HG03520 (cell line): ENCODE measurements around the gene EGR2.

Experiments
- ATAC-seq: cut with Tn5 transposase; IDR thresholded peaks from one replicate; pipeline ENCODE4 v1.9.1; 2021; ENCODE audit warnings: mild to moderate bottlenecking, moderate library complexity; ENCODE audit not compliant: unreplicated experiment

The EGR2 gene

DNA sequence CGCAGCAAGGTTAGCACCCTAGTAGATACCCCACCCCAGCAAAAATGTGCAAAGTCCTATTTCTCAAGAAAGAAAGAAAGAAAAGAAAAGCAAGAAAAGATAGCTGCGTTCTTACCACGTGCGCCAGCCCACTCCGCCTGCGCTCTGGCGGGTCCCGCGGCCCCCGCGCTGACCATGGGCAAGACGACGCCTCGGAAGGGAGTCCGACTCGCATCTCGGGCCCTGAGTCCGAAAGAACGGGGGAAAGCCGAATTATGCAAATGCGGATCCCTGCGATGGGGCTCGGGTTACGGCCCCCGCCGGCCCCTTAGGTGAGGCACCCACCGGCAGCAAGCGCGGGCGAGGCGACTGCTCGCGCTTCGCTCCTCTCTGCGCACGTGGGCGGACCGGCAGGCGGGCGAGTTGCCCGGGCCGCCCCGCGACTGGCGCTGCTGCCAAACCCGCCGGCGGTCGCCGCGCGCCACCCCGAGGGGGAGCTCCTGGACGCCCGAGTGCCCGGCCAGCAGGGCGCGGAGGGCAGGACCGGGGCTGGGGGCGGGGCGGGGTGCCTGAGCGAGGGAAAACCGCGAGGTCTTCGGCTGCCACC is 2.4 kb upstream of the EGR2 start:
- no peak for ATAC-seq

DNA sequence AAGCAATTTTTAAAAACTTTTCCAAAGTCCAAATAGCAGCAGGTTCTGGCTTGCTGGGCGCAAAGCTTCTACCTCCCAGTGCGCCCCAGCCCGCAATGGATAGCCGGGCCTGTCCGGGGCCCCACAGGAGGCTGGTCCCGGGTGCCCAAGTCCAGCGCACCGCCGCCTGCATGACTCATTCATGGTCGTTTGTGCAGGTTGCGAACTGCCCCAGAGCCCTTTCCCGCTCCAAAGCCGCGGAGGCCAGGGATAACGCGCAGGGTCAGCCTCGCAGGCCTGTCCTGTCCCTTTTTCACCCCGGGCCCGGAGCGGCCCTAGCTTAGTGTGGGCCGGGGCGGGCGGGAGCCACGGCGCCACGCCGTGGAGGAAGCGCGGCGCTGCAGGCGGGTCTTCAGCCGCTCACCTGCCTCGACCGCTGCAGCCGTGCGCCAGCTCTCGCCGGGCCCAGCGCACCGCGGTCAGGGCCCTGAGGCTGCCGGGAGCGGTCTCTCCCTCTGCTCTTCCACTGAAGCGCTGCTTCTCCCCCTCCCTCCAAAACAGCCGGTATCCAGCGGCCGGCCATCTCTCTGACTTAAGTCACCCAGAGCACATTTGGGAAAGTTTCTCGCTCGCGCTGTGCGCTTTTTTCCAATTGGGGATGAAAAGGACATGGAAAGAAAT is 1.7 kb upstream of the EGR2 start:
- ATAC-seq: peak; percentile 33

DNA sequence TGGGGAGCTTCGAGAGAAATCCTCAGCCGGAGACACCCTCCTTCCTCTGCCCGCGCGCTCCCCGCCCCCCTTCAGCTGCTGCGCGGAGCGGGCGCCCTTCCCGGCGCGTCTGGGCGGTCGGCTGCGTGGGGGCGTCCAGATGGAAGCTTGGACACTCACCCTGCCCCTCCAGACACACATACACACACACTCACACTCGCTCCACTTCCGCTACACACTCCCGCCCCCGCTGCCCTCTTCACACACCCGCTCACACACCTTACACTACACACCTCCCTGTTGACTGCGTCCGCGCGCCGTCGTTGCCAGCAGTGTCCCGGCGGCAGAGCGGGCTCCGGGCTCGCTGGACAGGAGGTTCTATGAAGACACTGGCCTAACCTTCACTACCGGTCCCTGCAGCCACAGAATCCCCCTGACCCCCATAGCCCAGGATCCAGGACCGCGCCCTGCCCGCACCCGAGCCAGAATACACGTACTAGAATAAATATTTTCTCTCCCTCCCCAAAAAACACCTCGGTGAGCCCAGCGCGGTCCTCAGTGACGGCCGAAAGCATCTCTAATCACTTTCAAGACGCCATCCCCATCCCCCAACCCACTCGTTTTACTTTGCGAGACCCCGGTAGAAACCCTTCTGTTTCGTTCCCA is 1.1 kb upstream of the EGR2 start:
- peak; percentile 8 for ATAC-seq

DNA sequence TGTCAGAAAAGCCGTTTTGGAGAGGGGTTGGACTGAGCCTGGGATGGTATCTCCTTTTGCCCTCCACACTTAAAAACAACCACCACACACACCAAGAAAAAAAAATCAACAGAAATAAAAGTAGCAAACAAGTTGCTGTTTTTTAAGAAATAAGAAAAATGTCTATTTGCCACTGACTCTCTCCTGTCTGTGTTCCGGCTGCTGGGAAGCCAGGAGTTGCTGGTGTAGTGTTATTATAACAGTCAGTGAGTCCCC is 163 bp downstream of the EGR2 start:
- ATAC-seq: no peak

DNA sequence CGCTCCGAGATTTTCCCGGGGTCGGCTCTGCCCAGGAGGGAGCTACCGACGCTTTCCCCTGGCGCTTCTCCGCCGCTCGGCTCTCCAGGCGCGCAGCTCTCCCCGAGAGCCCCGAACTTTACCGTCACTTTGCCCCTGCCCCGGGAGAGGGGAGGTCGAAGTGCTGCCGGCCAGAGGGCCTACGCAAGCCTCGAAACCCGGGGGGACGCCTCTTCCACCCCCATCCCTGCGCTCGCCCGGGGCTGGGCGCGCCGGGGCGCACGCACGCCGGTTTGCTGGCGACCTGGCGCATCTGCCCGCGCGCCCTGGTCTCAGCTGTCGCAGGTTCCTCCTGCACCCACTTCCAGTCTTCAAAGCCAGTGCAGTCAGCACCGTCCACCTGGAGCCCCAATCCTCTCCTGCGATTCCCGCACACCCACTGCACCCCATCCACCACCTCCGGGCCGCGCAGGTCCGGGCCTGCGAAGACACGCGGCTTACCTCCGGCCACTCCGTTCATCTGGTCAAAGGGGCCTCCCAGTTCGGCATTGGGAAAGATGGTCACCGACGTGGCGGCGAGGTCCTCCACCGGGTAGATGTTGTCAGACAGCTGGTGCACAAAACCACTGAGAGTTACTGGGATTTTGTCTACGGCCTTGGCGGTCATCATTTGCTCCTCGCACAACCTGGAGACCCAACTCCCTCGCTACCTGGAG is 638 bp downstream of the EGR2 start:
- no peak for ATAC-seq

DNA sequence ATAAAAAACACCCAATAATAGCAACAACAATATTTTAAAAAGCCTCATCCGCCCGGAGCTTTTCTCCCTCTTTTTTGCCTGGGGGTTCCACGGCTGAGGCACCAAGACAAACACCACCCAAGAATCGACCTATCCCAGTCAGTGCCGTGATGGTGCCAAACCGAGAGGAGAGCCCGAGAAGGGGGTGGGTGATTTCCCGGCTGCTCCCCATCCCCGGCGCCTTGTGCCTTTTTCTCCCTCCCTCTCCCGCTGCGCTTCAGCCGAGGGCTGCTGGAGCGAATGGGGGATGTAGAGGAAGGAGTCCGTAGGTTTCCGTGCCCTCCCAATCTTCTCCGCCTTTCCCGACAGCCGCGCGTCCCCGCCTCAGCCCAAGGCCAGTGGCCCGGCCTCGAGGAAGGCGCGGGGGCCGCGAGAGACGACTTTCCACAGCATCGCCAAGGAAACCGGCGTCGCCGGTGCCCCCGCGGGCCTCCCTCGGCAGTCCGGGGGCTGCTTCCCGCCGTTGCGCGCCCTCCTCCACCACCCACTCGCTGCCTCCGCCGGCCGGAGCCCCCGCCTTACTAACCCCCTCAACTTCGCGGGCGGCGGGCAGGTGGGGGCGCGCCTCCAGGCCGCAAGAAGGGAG is 1.3 kb downstream of the EGR2 start:
- no peak for ATAC-seq

DNA sequence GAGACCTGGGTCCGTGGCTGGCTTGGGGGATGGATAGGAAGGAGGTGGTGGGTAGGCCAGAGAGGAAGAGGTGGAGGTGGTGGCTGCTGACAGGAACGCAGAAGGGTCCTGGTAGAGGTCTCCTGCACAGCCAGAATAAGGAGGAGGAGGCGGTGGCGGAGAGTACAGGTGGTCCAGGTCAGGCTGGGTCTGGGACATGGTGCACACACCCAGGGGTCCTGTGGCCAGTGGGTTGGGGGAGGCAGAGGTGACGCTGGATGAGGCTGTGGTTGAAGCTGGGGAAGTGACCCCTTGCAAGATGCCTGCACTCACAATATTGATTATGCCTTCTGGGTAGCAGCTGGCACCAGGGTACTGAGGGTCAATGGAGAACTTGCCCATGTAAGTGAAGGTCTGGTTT is 2.2 kb downstream of the EGR2 start:
- no peak for ATAC-seq

DNA sequence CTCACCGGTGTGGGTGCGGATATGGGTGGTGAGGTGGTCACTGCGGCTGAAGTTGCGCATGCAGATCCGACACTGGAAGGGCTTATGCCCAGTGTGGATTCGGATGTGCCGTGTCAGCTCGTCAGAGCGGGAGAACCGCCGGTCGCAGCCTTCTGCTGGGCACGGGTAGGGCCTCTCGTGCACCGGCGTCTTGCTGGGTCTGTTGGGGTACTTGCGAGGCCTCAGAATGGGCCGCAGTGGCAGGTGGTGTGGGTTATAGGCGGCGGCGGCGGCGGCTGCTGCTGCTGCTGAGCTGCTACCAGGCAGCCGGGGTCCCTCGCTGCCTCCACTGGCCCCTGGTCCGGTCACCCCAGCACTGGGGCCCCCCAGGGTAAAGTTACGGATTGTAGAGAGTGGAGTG is 2.7 kb downstream of the EGR2 start:
- ATAC-seq: no peak

DNA sequence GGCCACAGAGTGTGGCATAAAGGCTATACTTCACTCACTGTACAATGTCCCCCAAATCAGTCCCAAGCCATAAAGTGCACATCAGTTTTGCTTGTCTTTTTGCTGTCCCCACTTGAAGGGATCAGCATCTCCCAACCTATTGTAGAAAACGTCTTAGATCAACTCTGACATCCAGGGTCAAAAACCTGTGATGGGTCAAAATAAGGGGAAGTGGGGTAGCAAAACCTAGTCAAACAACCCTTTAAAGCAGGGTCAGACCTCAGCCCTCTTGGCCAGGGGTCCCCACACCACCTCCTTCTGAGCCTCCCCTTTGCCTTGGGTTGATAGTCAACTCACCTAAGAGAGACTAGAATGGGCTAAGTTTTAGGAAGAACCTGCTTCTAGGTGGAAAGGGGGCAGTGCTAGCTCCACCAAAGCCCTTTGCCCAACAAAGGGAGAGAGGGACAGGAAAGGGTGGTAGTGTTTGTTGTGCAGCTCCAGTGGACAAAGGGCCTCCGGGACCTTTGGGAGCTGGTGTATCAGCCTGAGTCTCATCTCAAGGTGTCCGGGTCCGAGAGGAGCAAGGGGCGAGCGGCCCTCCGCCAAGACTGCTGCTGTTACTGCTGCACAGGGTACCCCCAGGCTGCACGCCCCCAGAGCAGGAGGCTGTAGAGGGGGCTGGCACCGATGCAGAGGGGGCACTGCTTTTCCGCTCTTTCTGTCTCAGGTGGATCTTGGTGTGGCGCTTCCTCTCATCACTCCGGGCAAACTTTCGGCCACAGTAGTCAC is 3.3 kb downstream of the EGR2 start:
- ATAC-seq: no peak

DNA sequence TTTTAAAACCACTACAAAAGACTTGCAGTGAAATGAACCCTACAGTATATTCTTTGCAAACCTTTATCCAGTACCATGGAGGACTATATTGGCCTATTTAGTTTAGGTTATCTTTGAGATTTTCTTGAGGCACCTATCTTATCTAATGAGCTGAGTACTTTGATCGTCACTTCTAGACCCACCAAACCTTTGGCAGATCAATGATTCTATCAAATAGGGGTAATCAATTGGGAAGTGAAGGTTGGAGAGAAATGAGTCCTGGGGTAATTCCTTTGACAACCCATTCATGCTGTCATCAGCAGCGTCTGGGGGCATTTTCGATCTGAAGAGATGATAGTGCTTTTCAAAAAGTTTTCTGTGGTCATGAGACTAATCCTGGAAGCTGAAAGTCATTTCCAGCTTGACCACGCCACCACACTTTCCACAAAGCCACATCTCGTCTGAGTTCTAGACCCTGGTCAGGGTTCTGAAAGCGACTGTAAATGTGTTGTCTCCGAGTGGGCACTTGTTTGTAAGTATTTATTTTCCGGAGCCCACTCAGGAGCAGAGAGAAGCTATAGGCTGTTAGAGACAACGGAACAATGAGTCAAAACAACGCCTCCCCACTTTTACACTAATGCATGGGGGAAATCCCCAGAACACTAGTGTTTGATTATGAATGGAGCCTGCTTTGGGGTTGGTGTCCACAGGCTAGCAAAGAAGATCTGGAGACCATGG is 4.8 kb downstream of the EGR2 start:
- peak; percentile 36 for ATAC-seq

DNA sequence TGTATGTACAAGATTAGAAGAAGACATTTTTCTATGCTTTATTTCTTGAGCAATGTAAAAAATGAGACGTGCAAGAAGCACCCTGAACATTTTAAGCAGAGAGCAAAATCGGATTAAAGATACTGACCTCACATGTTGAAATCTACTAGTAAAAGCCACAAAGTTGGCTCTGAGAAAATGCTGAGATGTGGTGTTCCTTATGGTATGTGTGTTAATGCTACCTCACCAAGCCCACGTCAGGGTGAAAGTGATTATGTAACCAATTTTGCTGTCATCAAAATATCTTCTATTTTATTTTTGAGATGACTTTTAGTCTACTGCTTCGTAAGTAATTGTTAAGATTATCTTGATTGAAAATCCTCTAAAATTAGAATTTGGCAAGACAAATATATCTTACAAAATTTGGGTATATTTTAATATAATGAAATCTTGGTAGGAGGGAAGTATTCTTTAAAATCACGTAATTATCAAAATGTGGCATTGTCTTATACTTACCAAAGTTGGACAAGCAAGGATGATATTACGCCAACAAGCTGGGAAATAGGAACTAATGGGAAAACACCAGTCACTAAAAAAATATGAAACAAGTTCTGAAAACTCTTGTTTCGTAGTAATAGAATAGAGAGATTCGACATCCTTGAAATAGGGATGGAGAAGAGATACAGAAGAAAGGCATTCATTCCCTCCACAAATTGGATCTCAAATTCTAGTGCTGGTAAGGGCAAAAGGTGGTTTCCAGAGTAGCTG is 5.8 kb downstream of the EGR2 start:
- ATAC-seq: no peak

DNA sequence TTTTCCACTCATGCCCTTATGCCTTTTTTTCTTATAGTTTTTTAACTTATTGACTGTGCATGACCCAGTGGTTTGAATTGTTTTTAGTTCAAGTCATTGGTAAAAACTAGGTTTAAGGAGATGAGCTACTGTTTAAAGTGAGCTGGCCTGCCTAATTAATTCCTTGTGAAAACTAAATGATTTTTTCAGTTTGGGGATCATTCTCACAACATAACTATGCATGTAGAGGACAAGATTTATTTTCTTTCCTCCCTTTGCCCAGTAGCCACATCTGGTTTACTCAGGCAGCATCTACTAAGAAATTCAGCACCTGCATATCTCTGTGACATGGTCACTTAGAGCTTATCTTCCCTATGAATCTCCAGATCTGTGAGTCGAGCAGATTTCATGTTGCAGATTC is 9.9 kb downstream of the EGR2 start:
- no peak for ATAC-seq

DNA sequence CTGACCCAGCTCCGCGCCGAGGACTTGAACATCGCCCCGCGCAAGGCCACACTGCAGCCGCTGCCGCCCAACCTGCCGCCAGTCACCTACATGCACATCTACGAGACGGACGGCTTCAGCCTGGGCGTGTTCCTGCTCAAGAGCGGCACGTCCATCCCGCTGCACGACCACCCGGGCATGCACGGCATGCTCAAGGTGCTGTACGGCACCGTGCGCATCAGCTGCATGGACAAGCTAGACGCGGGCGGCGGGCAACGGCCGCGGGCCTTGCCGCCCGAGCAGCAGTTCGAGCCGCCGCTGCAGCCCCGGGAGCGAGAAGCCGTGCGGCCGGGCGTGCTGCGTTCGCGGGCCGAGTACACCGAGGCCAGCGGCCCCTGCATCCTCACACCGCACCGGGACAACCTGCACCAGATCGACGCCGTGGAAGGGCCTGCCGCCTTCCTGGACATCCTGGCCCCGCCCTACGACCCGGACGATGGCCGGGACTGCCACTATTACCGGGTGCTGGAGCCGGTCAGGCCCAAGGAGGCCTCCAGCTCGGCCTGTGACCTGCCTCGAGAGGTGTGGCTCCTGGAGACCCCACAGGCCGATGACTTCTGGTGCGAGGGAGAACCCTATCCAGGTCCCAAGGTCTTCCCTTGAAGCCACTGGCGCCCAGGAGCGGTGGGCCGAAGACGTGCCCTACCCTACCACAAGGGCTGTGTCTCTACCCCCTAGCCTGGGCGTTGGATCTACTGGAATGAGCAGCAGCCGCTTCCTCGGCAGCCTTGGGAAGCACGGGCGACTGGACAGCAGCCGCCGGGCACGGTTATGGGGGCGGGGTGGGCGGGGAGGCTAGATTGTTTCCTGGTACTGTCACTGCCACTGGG is 10.7 kb downstream of the EGR2 start:
- peak; percentile 0 for ATAC-seq

DNA sequence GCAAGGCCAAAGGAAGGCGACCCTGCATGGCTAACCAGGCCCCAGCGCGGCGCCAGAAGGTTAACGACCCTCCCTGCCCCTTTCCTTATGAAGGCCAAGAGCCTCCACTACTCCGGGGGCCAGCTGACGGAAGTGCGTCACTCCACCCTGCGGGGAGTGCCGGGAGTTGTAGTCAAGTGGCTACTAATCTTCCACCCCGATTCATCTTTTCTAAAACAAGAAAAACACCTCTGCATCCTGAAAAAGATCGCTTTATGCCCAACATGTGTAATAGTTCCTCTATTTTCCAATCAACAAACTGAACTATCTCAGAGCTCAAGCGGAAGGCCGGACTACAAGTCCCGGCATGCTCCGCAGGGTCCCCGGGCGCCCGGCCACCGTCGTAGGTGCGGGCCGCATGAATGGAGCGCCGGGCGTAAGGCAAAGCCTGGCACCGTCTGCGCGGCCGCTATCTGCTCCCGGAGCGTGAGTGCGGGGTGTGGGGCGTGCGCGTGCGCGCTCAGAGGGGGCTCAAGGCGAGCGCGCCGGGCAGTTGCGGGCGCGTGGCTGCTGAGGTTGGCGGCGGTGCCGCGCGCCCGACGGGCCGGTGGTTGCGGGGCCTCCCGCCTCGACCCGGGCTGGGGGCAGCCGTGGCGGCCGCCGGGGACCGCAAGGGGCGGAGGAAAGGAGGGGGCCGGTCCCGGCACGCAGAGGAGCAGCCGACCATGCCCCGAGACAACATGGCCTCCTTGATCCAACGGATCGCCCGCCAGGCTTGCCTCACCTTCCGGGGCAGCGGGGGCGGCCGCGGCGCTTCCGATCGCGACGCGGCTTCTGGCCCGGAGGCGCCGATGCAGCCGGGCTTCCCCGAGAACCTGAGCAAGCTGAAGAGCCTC is 11.6 kb downstream of the EGR2 start, which contains the start of gene ADO:
ADO (plus strand) TSS at position 365 of the 875 bp plus-strand sequence; CDS start at position 705, 340 bp downstream.
- ATAC-seq: peak; percentile 80

DNA sequence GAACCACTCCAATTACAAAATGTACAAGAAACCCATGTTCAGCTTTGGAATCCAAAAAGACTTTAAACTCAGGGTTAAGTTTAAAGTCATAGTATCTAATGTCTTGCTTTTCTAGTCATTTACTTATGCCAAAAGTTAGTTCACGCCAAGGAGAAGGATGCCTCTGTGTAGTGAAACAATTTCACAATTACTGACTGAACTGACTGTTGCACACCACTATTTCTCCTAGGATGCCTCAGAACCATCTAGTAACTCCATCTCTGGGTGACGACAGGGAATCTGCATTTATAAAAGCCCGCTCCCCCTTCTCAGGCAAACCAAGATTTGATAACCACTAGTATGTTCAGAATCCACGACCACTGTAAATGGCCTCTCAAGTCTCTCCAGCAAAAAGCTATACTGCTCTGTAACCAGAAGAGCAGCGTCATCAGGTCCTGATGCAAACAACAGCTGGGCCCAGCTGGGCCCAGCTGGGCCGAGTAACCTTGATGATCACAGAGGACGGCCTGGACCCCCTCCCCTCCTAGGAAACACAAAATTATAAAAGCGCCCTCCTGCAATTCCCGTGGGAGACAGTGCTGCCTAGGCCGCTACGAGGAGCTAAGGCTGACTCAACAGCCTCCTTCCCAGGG is 12.3 kb downstream of the EGR2 start:
- ATAC-seq: no peak

DNA sequence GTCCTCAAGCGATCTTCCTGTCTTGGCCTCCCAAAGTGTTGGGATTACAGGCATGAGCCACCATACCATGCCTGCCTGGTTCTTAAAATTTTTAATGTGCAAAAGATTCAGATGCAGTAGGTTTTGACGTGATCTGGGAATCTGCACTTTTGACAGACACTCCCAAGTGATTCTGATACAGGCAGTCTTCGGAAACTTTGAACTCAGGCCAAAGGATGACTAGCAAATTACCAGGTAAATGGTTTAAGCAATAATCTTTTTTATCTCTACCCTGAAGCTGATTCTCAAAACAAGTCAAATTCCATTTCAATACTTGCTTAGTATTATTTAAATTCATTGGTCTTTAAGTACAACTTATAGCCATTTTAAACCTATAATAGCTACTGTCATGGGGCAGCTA is 14.3 kb downstream of the EGR2 start:
- no peak for ATAC-seq

DNA sequence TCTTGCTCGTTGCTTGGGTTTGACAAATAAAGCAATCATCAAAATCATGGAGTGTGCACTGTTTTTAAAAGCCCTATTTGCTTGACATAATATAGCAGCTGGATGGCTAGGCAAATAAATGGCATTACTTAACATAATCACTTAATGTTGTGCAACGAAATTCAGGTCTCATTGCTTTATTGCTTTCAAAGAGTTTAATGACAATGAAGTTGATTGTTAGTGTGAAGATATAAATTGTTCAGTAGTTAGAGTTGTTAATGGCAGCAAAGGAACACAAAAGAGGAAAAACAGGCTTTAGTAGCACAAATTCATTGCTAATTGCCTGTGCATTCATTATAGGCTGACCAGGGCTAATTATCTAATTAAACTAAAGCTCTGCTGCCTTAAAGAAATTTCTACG is 19.3 kb downstream of the EGR2 start:
- no peak for ATAC-seq
